ENCODE results near the gene TRDN. TPM values are rescaled to one million over a fixed set of nuclear protein-coding genes. Genes with fewer than 3 reads are reported as not detected.

TRDN gene
- total RNA-seq, 1 donor, result not detected

DNA sequence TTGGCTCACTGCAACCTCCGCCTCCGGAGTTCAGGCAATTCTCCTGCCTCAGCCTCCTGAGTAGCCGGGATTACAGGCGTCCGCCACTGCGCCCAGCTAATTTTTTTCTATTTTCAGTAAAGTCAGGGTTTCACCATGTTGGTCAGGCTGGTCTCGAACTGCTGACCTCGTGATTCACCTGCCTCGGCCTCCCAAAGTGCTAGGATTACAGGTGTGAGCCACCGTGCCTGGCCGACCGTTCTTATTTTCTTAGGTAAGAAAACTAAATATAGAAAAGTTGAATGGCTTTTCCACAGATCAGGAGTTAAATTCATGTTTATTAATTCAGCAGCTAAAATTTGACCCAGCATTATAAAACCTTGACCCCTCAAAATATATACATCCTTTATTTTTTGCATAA, 238.7 kb downstream of the TRDN start:
- TF ChIP-seq, protein P1, sequence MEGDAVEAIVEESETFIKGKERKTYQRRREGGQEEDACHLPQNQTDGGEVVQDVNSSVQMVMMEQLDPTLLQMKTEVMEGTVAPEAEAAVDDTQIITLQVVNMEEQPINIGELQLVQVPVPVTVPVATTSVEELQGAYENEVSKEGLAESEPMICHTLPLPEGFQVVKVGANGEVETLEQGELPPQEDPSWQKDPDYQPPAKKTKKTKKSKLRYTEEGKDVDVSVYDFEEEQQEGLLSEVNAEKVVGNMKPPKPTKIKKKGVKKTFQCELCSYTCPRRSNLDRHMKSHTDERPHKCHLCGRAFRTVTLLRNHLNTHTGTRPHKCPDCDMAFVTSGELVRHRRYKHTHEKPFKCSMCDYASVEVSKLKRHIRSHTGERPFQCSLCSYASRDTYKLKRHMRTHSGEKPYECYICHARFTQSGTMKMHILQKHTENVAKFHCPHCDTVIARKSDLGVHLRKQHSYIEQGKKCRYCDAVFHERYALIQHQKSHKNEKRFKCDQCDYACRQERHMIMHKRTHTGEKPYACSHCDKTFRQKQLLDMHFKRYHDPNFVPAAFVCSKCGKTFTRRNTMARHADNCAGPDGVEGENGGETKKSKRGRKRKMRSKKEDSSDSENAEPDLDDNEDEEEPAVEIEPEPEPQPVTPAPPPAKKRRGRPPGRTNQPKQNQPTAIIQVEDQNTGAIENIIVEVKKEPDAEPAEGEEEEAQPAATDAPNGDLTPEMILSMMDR (IDR thresholded peaks at IDR 0.05; ENCODE audit: insufficient read depth, low read depth, low read length), result no peak
- H3K4me3 ChIP-seq (ENCODE audit: low read depth, low read length), result no peak overlapping the region
- DNase-seq (ENCODE audit: low read depth), result no peak

- H3K4me3 ChIP-seq (ENCODE audit: low read depth, low read length), result no peak overlapping the region
- DNase-seq (ENCODE audit: low read depth), result no peak
- TF ChIP-seq, protein P1 (IDR thresholded peaks at IDR 0.05; ENCODE audit: insufficient read depth, low read depth, low read length), result no peak
These were observed 243.4 kb downstream of the TRDN start for GRCh38 chr6:123393331-123393730.

- TF ChIP-seq, protein P1 (IDR thresholded peaks at IDR 0.05; ENCODE audit: insufficient read depth, low read depth, low read length), result no peak
- DNase-seq (ENCODE audit: low read depth), result no peak
- no peak overlapping the region for H3K4me3 ChIP-seq (ENCODE audit: low read depth, low read length)
These were observed 253.0 kb downstream of the TRDN start for GRCh38 chr6:123383718-123384117.

DNA sequence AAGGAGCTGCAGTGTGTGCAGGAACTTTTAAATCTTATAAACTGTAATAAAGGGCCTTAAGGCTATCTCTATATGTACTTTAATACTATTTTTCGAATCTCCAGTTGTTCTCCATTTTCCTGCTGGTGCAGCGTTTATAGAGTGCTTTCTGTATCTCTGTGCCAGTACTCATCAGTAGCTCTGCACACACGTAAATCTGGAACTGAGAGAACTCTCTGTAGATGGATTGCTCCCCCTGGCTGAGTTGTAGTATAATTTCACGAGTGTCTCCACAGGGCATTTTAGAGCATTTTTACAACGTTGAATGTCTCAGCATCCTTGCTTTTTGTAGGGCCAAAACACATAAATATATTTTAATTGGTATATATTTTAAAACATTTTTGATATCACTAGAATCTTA, 256.5 kb downstream of the TRDN start:
- TF ChIP-seq, protein P1 (IDR thresholded peaks at IDR 0.05; ENCODE audit: insufficient read depth, low read depth, low read length), result peak; percentile 35
- DNase-seq (ENCODE audit: low read depth), result peak; percentile 1
- no peak overlapping the region for H3K4me3 ChIP-seq (ENCODE audit: low read depth, low read length)

GRCh38 chr6:123372737-123373136, 264.0 kb downstream of the TRDN start:
- DNase-seq (ENCODE audit: low read depth), result no peak
- H3K4me3 ChIP-seq (ENCODE audit: low read depth, low read length), result no peak overlapping the region
- TF ChIP-seq, protein P1 (IDR thresholded peaks at IDR 0.05; ENCODE audit: insufficient read depth, low read depth, low read length), result no peak

- no peak overlapping the region for H3K4me3 ChIP-seq (ENCODE audit: low read depth, low read length)
- DNase-seq (ENCODE audit: low read depth), result no peak
- TF ChIP-seq, protein P1 (IDR thresholded peaks at IDR 0.05; ENCODE audit: insufficient read depth, low read depth, low read length), result no peak
These were observed 272.8 kb downstream of the TRDN start for GRCh38 chr6:123363912-123364311.

- TF ChIP-seq, protein P1 (IDR thresholded peaks at IDR 0.05; ENCODE audit: insufficient read depth, low read depth, low read length), result no peak
- no peak for DNase-seq (ENCODE audit: low read depth)
- no peak overlapping the region for H3K4me3 ChIP-seq (ENCODE audit: low read depth, low read length)
These were observed 276.4 kb downstream of the TRDN start for GRCh38 chr6:123360359-123360758.

Data from fibroblast of villous mesenchyme (primary cell).